HEK293 (cell line): ENCODE data around the gene SEMA3G.

Source experiments
- CTCF ChIA-PET: fragments of 350-600 bp; formaldehyde crosslinking; extraction: SDS; loops from one replicate; lab custom pipeline; 2021; ENCODE audit warnings: antibody characterized with exemption; lab: Yijun Ruan, JAX
- POLR2A ChIA-PET: fragments of 300-600 bp; formaldehyde crosslinking; extraction: SDS; loops from one replicate; lab custom pipeline; 2020; ENCODE audit warnings: antibody characterized with exemption, inconsistent platforms; lab: Yijun Ruan, JAX
- H3K27ac ChIP-seq: fragments of 200-500 bp; sonication (Bioruptor generic); 2 replicates; pipeline ENCODE4 v1.5.1; 2014; ENCODE audit warnings: low read depth, low read length, control low read depth, inconsistent platforms; ENCODE audit errors: extremely low read depth
- H3K36me3 ChIP-seq, 2 experiments: fragments of 200-500 bp in 1 of 2; sonication (Bioruptor generic) in 1 of 2; 1 replicate in 1 of 2; 2 replicates in 1 of 2; pipeline ENCODE4 v1.5.1; 2014 to 2017; ENCODE audit warnings: inconsistent platforms in 2 of 2, low read length in 2 of 2; ENCODE audit not compliant: control insufficient read depth in 2 of 2, insufficient read depth in 1 of 2
- H3K4me1 ChIP-seq: fragments of 200-500 bp; sonication (Bioruptor generic); 2 replicates; pipeline ENCODE4 v1.5.1; 2014; ENCODE audit warnings: mild to moderate bottlenecking, low read length, inconsistent platforms; ENCODE audit not compliant: control insufficient read depth, insufficient read depth
- H3K4me3 ChIP-seq: 2 replicates; pipeline ENCODE4 v1.5.1; 2011; ENCODE audit warnings: low read depth, mild to moderate bottlenecking, control low read depth, low read length, moderate library complexity
- H3K9me3 ChIP-seq: fragments of 200-500 bp; sonication (Bioruptor generic); 2 replicates; pipeline ENCODE4 v1.5.1; 2014; ENCODE audit warnings: low read depth, low read length, inconsistent platforms; ENCODE audit not compliant: control insufficient read depth, insufficient read depth
- GLIS2 ChIP-seq: fragments of 450-650 bp; formaldehyde crosslinking; IDR thresholded peaks from 2 replicates; pipeline ENCODE4 v1.5.1; 2016; ENCODE audit warnings: missing biosample characterization, missing genetic modification characterization
- HOXA7 ChIP-seq: sonication (generic); formaldehyde crosslinking; IDR thresholded peaks from 2 replicates; pipeline ENCODE4 v1.8.1; 2022; ENCODE audit warnings: missing genetic modification reagents, borderline replicate concordance
- MYNN ChIP-seq: fragments of 450-650 bp; formaldehyde crosslinking; IDR thresholded peaks from 2 replicates; pipeline ENCODE4 v1.5.1; 2016; ENCODE audit warnings: missing biosample characterization, missing genetic modification characterization, borderline replicate concordance
- PRDM10 ChIP-seq: fragments of 450-650 bp; formaldehyde crosslinking; IDR thresholded peaks from 2 replicates; pipeline ENCODE4 v1.5.1; 2016; ENCODE audit warnings: missing biosample characterization, missing genetic modification characterization
- REST ChIP-seq: fragments of 450-650 bp; formaldehyde crosslinking; IDR thresholded peaks from 2 replicates; pipeline ENCODE4 v1.5.1; 2016; ENCODE audit warnings: missing biosample characterization, missing genetic modification characterization
- SCRT2 ChIP-seq: fragments of 450-650 bp; formaldehyde crosslinking; IDR thresholded peaks from 2 replicates; pipeline ENCODE4 v1.5.1; 2016; ENCODE audit warnings: missing biosample characterization, missing genetic modification characterization
- TSHZ1 ChIP-seq: fragments of 450-650 bp; formaldehyde crosslinking; IDR thresholded peaks from 2 replicates; pipeline ENCODE4 v1.5.1; 2016; ENCODE audit warnings: missing biosample characterization, missing genetic modification characterization, borderline replicate concordance
- ZBTB1 ChIP-seq: fragments of 450-650 bp; formaldehyde crosslinking; IDR thresholded peaks from 2 replicates; pipeline ENCODE4 v1.5.1; 2016; ENCODE audit warnings: missing biosample characterization, missing genetic modification characterization
- ZBTB49 ChIP-seq: fragments of 450-650 bp; formaldehyde crosslinking; IDR thresholded peaks from 2 replicates; pipeline ENCODE4 v1.5.1; 2016; ENCODE audit warnings: missing biosample characterization, missing genetic modification characterization, low read depth
- ZIC2 ChIP-seq: fragments of 450-650 bp; formaldehyde crosslinking; IDR thresholded peaks from 2 replicates; pipeline ENCODE4 v1.5.1; 2016; ENCODE audit warnings: missing biosample characterization, missing genetic modification characterization
- ZNF112 ChIP-seq: fragments of 450-650 bp; formaldehyde crosslinking; IDR thresholded peaks from 2 replicates; pipeline ENCODE4 v1.5.0; 2017; ENCODE audit warnings: missing biosample characterization, missing genetic modification characterization
- ZNF121 ChIP-seq: fragments of 450-650 bp; formaldehyde crosslinking; IDR thresholded peaks from 2 replicates; pipeline ENCODE4 v1.5.1; 2016; ENCODE audit warnings: missing biosample characterization, missing genetic modification characterization
- ZNF132 ChIP-seq: fragments of 450-650 bp; formaldehyde crosslinking; IDR thresholded peaks from 2 replicates; pipeline ENCODE4 v1.5.1; 2017; ENCODE audit warnings: missing biosample characterization, missing genetic modification characterization, borderline replicate concordance
- ZNF248 ChIP-seq: fragments of 450-650 bp; formaldehyde crosslinking; IDR thresholded peaks from 2 replicates; pipeline ENCODE4 v1.5.1; 2017; ENCODE audit warnings: missing biosample characterization, missing genetic modification characterization
- ZNF449 ChIP-seq: fragments of 450-650 bp; formaldehyde crosslinking; IDR thresholded peaks from 2 replicates; pipeline ENCODE4 v1.5.1; 2017; ENCODE audit warnings: missing biosample characterization, mild to moderate bottlenecking, missing genetic modification characterization, moderate library complexity
- ZNF501 ChIP-seq: fragments of 450-650 bp; formaldehyde crosslinking; IDR thresholded peaks from 2 replicates; pipeline ENCODE4 v1.5.1; 2016; ENCODE audit warnings: missing biosample characterization, missing genetic modification characterization

SEMA3G gene

GRCh38 chr3:52483577-52484381, 38.9 kb upstream of the SEMA3G start (continued):
- TF ChIP-seq REST = no peak
- no peak for TF ChIP-seq GLIS2

- H3K36me3 ChIP-seq = peaks cover 4 to 94% of the 10 kb centered on the region in 2 experiments; a peak in 1 of 3 replicates
- H3K4me3 ChIP-seq = no peak overlapping the region
- POLR2A ChIA-PET = no interaction called here
- no peak overlapping the region for H3K27ac ChIP-seq
- H3K4me1 ChIP-seq = no peaks in the 10 kb centered on the region
- no peaks in the 10 kb centered on the region for H3K9me3 ChIP-seq
- TF ChIP-seq ZNF501 (tag by site-specific recombination) = no peak
- TF ChIP-seq ZNF248 = no peak
- TF ChIP-seq TSHZ1 = no peak
- peak; percentile 26; the same call in 1 of the 2 replicates for TF ChIP-seq ZIC2
- TF ChIP-seq MYNN = no peak
- TF ChIP-seq, all 188 proteins: peak for 1
- CTCF ChIA-PET = interaction anchor here (1.6 kb wide), 1 partner anchor 158 kb away, joined by 3 read pairs; no protein-coding TSS in a partner anchor
Observed at GRCh38 chr3:52483081-52483480, 38.2 kb upstream of the SEMA3G start.

- no peaks in the 10 kb centered on the region for H3K4me1 ChIP-seq
- no peaks in the 10 kb centered on the region for H3K9me3 ChIP-seq
- POLR2A ChIA-PET = no interaction called here
- no peak overlapping the region for H3K27ac ChIP-seq
- CTCF ChIA-PET = interaction anchor here (1.2 to 1.9 kb wide), 3 partner anchors 9 to 159 kb away, joined by 3 to 5 read pairs (median 3); no protein-coding TSS in a partner anchor
- no peak overlapping the region for H3K4me3 ChIP-seq
- peaks cover 4 to 94% of the 10 kb centered on the region in 2 experiments; a peak in 1 of 3 replicates for H3K36me3 ChIP-seq
- TF ChIP-seq ZBTB49 (tag by site-specific recombination) (no peak), ZNF132 (tag by site-specific recombination) (no peak), PRDM10 (tag by site-specific recombination) (no peak), ZNF449 (tag by site-specific recombination) (no peak), HOXA7 (CRISPR knock-in tag) (no peak), SCRT2 (tag by site-specific recombination) (0 out of 2 replicates have a peak, but pooled peaks have one; percentile 27), ZBTB1 (tag by site-specific recombination) (no peak), ZNF112 (tag by site-specific recombination) (no peak), ZNF121 (tag by site-specific recombination) (no peak)
Observed at GRCh38 chr3:52481819-52482521, 37.1 kb upstream of the SEMA3G start.
